Fibroblast of gingiva (primary cell): ENCODE measurements around the gene MYO1A.
A peak's percentile ranks its signal among the peaks of the same experiment; 100 is the strongest.

Experiments
- DNase-seq: peaks from one replicate; pipeline ENCODE4 v3.0.0-alpha.2; 2011; ENCODE audit warnings: low read depth

MYO1A gene

GRCh38 chr12:57012600-57013465 is 37.1 kb downstream of the MYO1A start:
- DNase-seq = no peak

DNA sequence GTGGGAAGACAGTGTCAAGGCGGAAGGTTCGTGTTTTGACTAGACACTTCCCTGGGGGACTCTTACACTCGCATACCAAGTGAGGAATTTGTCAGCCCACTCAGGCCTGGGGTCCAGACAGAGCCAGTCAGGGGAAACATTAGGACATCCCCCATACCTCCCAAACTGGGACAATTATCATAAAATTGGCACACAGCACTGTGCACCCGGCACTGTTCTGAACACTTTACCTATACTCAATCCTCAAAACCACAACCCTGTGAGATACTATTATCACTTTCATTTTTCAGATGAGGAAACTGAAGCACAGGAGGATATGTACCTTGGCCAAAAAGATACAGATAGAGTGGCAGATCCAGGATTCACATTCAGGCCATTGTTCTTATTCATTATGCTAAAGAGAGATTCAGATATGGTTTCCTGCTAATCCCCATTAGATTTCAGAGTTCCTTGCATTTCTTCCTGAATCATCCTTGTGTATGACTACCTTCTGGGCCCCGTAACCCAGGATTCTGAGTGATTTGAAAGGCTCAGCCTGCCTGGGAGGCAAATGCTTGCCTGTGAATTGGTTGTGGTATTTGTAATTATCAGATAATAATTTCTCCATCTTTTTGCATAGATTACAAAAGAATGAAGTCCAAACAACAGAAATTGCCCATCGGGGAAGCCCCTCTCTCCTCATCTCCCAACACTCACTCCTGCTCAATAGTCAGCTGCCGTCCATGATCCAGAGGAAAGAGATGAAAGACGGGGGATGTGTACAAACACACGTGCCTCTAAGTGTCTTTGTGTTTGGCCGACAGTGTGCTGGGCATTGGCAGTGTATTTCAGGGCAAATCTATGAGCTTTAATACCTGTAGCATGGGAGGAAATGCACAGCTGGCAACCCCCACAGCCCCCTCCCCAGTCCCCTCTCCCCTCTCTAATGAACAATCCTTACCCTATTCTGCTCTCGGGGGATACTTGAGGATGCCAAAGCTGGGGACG is 38.2 kb downstream of the MYO1A start:
- no peak for DNase-seq

- DNase-seq = no peak
These were observed 39.2 kb downstream of the MYO1A start for GRCh38 chr12:57010627-57011247.

DNA sequence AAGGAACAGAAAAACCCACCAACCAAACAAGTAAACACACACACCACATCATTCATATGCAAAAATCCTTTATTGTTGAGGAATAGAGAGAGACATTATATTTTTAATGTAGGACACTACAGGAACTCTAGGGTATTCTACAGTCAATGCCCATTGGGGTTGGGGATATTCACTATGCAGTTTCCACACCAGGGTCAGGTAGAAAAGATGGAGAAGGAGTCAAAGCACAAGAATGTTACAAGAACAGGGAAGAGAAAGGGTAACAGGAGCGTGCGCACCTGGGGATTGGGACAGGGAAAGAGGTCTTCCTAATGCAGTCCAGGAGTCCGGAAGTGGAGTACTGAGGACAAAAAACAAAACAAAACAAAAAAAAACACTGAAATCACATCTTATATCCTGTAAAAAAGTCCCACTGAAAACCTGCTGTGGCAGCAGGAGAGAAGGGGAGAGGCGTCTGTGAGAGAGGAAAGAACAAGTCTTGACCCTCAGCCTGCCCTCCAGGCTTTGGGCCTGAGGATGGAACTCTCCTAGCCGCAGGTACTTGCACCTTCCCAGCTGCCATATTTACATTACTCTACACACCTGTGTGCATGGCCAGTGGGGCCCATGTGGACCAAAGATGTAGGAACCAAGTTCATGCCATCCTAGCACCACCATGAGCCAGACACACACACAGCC is 39.8 kb downstream of the MYO1A start:
- no peak for DNase-seq

- DNase-seq = peak; percentile 69
These were observed 41.8 kb downstream of the MYO1A start for GRCh38 chr12:57008178-57008577.

- no peak for DNase-seq
These were observed 43.0 kb downstream of the MYO1A start for GRCh38 chr12:57006809-57007475.

GRCh38 chr12:57005980-57006808 is 43.7 kb downstream of the MYO1A start, which contains the start of gene ZBTB39:
TSS of gene ZBTB39 (minus strand) at chr12:57006546. CDS start at chr12:57004917, 1,629 bp downstream.
- DNase-seq = peak; percentile 56

DNA sequence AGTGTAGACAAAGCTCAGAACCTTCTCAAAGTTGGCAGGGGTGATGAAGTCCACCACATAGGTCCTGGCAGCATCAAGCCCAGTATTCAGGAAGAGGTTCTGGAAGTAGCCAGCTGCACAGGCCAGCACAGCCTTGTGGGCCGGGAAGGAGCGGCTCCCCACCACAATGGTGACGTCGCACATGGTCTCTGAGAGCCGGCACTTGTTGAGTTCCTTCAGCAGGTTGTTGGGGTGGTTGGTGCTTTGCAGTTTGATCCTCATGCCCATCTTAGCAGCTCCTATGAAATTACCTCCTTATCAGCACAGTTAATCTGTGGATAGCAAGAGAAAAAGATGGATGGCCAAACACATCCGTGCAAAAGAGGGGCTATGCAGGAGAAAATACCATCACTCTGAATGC is 45.3 kb downstream of the MYO1A start:
- DNase-seq = no peak

GRCh38 chr12:57003395-57003794 is 46.5 kb downstream of the MYO1A start:
- no peak for DNase-seq

DNA sequence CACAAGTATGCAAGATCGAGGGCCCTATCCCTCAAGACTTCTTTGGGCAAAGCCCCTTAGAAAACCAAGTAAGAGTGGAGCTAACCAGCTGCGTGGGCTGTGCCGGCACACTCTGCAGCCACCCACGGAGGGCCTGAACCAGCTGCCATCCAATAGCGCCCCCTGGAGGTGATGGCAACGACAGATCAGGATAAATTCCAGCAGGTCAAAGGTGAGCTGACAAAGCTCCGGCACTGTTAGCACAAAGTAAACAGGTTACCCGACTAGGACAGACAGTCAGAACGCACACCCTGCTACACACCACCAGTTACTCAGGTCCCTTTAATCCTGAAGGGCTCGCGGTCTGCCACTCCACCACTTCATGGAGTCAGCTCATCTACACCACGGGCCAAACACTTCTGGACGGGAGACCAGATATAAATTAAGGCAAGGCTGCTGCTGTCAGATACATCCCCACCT is 48.5 kb downstream of the MYO1A start:
- peak; percentile 24 for DNase-seq

GRCh38 chr12:57000393-57000792 is 49.5 kb downstream of the MYO1A start:
- no peak for DNase-seq

GRCh38 chr12:56999456-56999855 is 50.5 kb downstream of the MYO1A start:
- no peak for DNase-seq

GRCh38 chr12:56998981-56999380 is 50.9 kb downstream of the MYO1A start:
- DNase-seq = no peak

- no peak for DNase-seq
These were observed 51.6 kb downstream of the MYO1A start for GRCh38 chr12:56998316-56998715.

DNA sequence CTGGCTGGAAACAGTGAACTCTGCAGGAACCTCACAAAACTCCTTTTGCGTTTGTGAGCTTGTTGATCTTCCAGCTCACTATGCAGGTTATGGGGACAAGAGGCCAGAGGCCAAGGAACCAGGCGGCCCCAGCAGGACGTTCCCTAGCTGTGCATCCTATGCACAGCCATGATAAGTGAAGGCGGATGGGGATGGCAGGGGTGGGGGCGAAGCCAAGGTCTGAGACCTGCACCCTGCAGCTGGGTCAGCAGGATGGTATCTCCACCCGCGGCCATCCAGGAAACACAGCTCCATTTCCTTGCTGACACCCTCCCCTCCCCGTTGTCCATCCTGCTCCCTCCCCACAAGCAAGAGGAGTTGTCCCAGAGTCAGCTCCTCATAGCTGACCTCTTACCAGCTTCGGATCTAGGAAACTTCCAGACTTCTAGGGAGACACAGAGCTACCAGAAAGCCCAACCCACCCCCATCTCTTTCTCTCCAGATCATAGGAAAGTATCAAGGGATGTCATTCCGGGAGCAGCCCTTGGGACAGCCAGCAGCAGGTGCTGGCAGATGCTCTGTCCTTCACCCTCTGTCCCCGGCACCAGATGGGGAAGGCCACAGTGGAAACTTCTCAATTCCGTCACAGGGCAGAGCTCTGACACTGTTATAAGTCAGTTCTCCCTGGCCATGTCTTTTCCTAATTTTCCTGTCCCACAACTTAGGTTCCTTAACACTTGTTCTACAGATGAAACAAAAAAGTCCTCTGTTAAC is 53.0 kb downstream of the MYO1A start:
- DNase-seq = no peak

DNA sequence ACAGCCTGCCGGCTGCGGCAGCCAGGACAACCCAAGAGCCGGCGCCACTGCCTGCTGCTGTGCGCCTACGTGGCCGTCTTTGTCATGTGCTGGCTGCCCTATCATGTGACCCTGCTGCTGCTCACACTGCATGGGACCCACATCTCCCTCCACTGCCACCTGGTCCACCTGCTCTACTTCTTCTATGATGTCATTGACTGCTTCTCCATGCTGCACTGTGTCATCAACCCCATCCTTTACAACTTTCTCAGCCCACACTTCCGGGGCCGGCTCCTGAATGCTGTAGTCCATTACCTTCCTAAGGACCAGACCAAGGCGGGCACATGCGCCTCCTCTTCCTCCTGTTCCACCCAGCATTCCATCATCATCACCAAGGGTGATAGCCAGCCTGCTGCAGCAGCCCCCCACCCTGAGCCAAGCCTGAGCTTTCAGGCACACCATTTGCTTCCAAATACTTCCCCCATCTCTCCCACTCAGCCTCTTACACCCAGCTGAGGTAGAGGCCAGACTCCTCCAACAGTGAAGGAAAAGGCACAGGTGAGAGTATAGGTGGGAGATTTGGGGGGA is 53.9 kb downstream of the MYO1A start:
- DNase-seq = no peak

DNA sequence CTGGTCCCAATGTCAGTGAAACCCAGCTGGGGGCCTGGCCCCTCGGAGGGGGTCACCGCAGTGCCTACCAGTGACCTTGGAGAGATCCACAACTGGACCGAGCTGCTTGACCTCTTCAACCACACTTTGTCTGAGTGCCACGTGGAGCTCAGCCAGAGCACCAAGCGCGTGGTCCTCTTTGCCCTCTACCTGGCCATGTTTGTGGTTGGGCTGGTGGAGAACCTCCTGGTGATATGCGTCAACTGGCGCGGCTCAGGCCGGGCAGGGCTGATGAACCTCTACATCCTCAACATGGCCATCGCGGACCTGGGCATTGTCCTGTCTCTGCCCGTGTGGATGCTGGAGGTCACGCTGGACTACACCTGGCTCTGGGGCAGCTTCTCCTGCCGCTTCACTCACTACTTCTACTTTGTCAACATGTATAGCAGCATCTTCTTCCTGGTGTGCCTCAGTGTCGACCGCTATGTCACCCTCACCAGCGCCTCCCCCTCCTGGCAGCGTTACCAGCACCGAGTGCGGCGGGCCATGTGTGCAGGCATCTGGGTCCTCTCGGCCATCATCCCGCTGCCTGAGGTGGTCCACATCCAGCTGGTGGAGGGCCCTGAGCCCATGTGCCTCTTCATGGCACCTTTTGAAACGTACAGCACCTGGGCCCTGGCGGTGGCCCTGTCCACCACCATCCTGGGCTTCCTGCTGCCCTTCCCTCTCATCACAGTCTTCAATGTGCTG is 54.6 kb downstream of the MYO1A start:
- DNase-seq = no peak

GRCh38 chr12:56994231-56994746 is 55.6 kb downstream of the MYO1A start:
- no peak for DNase-seq
